IMR-90 (cell line): Measurements from ENCODE around the gene KDM1A. TPM values are rescaled to one million over a fixed set of nuclear protein-coding genes. Genes with fewer than 3 reads are reported as not detected.

Source experiments
- ATAC-seq: fragments of 200-7000 bp; cut with Tn5 transposase; 2 replicates; pipeline ENCODE4 v1.9.1; 2020; ENCODE audit warnings: low read depth, mild to moderate bottlenecking, moderate library complexity
- BruUV-seq: library from RNA; stranded (reverse); fragments of 400-500 nt; replicated peaks from 2 replicates; lab custom pipeline; 2021; lab: Mats Ljungman, UMichigan
- CTCF ChIA-PET: fragments of 300-600 bp; formaldehyde crosslinking; extraction: SDS; loops from one replicate; lab custom pipeline; 2021; ENCODE audit warnings: antibody characterized with exemption; lab: Yijun Ruan, JAX
- POLR2A ChIA-PET: fragments of 300-600 bp; sonication (Branson Sonifier 250); formaldehyde crosslinking; loops from one replicate; lab custom pipeline; 2022; ENCODE audit warnings: antibody characterized with exemption; ENCODE audit not compliant: unreplicated experiment; lab: Charles Lee
- DNase-seq: peaks from one replicate; pipeline ENCODE4 v3.0.0; 2013
- H2AFZ ChIP-seq: replicated peaks from 2 replicates; pipeline ENCODE3; 2013; ENCODE audit warnings: low read length, mild to moderate bottlenecking; ENCODE audit not compliant: poor library complexity
- H2AK5ac ChIP-seq: 2 replicates; pipeline ENCODE4 v1.6.1; 2013; ENCODE audit warnings: low read depth, low read length, inconsistent platforms
- H2AK9ac ChIP-seq: replicated peaks from 2 replicates; pipeline ENCODE3; 2013; ENCODE audit warnings: mild to moderate bottlenecking, low read depth, low read length, moderate library complexity; ENCODE audit not compliant: poor library complexity
- H2BK120ac ChIP-seq: 2 replicates; pipeline ENCODE4 v1.6.1; 2013; ENCODE audit warnings: low read depth, low read length, inconsistent platforms
- H2BK15ac ChIP-seq: 3 replicates; pipeline ENCODE4 v1.6.1; 2013; ENCODE audit warnings: low read depth, low read length, inconsistent platforms
- H2BK20ac ChIP-seq: 2 replicates; pipeline ENCODE4 v1.6.1; 2013; ENCODE audit warnings: low read depth, mild to moderate bottlenecking, inconsistent platforms, low read length, moderate library complexity
- H2BK5ac ChIP-seq: 2 replicates; pipeline ENCODE4 v1.6.1; 2013; ENCODE audit warnings: mild to moderate bottlenecking, low read depth, low read length, inconsistent platforms; ENCODE audit not compliant: poor library complexity, severe bottlenecking
- H3K14ac ChIP-seq: replicated peaks from 2 replicates; pipeline ENCODE4 v1.6.1; 2013; ENCODE audit warnings: low read depth, low read length, inconsistent platforms
- H3K18ac ChIP-seq: 2 replicates; pipeline ENCODE4 v1.6.1; 2013; ENCODE audit warnings: low read depth, low read length, control low read depth
- H3K23ac ChIP-seq: 2 replicates; pipeline ENCODE4 v1.6.1; 2013; ENCODE audit warnings: low read depth, low read length, inconsistent platforms
- H3K27ac ChIP-seq: 2 replicates; pipeline ENCODE4 v1.5.1; 2013; ENCODE audit warnings: mild to moderate bottlenecking, control low read depth, low read length; ENCODE audit not compliant: insufficient read depth
- H3K27me3 ChIP-seq: 2 replicates; pipeline ENCODE4 v1.6.1; 2013; ENCODE audit warnings: low read length; ENCODE audit not compliant: control insufficient read depth, insufficient read depth
- H3K36me3 ChIP-seq: 2 replicates; pipeline ENCODE4 v1.6.1; 2013; ENCODE audit warnings: low read length, mixed read lengths; ENCODE audit not compliant: control insufficient read depth, insufficient read depth
- H3K4ac ChIP-seq: 2 replicates; pipeline ENCODE4 v1.6.1; 2013; ENCODE audit warnings: low read depth, low read length, inconsistent platforms
- H3K4me1 ChIP-seq: 2 replicates; pipeline ENCODE4 v1.6.1; 2013; ENCODE audit warnings: low read length, mixed read lengths; ENCODE audit not compliant: control insufficient read depth, insufficient read depth
- H3K4me2 ChIP-seq: 2 replicates; pipeline ENCODE4 v1.6.1; 2013; ENCODE audit warnings: low read depth, mild to moderate bottlenecking, control low read depth, low read length, moderate library complexity
- H3K4me3 ChIP-seq: 2 replicates; pipeline ENCODE4 v1.5.1; 2013; ENCODE audit warnings: low read depth, mild to moderate bottlenecking, control low read depth, low read length, moderate library complexity; ENCODE audit not compliant: insufficient read depth
- H3K56ac ChIP-seq: 2 replicates; pipeline ENCODE4 v1.6.1; 2013; ENCODE audit warnings: low read length, inconsistent platforms; ENCODE audit not compliant: insufficient read depth; ENCODE audit errors: extremely low read depth
- H3K79me1 ChIP-seq, 2 experiments: 2 replicates each; pipeline ENCODE4 v1.6.1; 2013; ENCODE audit warnings: low read length in 2 of 2, inconsistent platforms in 1 of 2, low read depth in 1 of 2
- H3K9ac ChIP-seq: 2 replicates; pipeline ENCODE4 v1.6.1; 2013; ENCODE audit warnings: low read depth, low read length, control low read depth
- H3K9me1 ChIP-seq: 2 replicates; pipeline ENCODE4 v1.6.1; 2013; ENCODE audit warnings: low read length, inconsistent platforms; ENCODE audit not compliant: insufficient read depth
- H3K9me3 ChIP-seq: 2 replicates; pipeline ENCODE4 v1.6.1; 2013; ENCODE audit warnings: low read length; ENCODE audit not compliant: control insufficient read depth, insufficient read depth
- H4K20me1 ChIP-seq: 2 replicates; pipeline ENCODE4 v1.6.1; 2013; ENCODE audit warnings: low read length, inconsistent platforms; ENCODE audit not compliant: insufficient read depth
- H4K5ac ChIP-seq: 2 replicates; pipeline ENCODE4 v1.6.1; 2013; ENCODE audit warnings: mild to moderate bottlenecking, low read depth, low read length, control low read depth
- H4K8ac ChIP-seq, 2 experiments: 2 replicates each; pipeline ENCODE4 v1.6.1; 2013; ENCODE audit warnings: low read depth in 2 of 2, low read length in 2 of 2, control low read depth in 1 of 2, inconsistent platforms in 1 of 2
- H4K91ac ChIP-seq: 2 replicates; pipeline ENCODE4 v1.6.1; 2013; ENCODE audit warnings: low read depth, low read length, inconsistent platforms; ENCODE audit not compliant: insufficient read depth
- CHD1 ChIP-seq: IDR thresholded peaks from 2 replicates; pipeline ENCODE4 v1.6.1; 2012; ENCODE audit warnings: low read depth, low read length, improper control_type of control experiment
- FOS ChIP-seq: fragments of 150-350 bp; IDR thresholded peaks from 2 replicates; pipeline ENCODE4 v1.6.1; 2016; ENCODE audit warnings: low read depth, low read length
- WGBS, 2 experiments: methylation state at CpG; one replicate each; pipeline versions ENCODE4 v1.1.5 to v1.1.7; 2013; ENCODE audit warnings: missing lambda C conversion rate in 2 of 2; ENCODE audit not compliant: insufficient read length in 1 of 2; ENCODE audit errors: extremely low coverage in 2 of 2; 5-methylcytosine and 5-hydroxymethylcytosine counted together
- dilution Hi-C: fragments of 300-500 bp; cut with HindIII; formaldehyde crosslinking; loops from one replicate; pipeline ENCODE4 v1.14.3; 2018; ENCODE audit warnings: low sequenced_read_pairs; ENCODE audit not compliant: unreplicated experiment
- in situ Hi-C: fragments of 300-500 bp; cut with MboI; formaldehyde crosslinking; loops from 3 replicates; pipeline ENCODE4 v1.14.3; 2019; ENCODE audit warnings: low sequenced_read_pairs, inconsistent platforms, mixed read lengths
- intact Hi-C: fragments of 100-400 bp; cut with micrococcal nuclease; formaldehyde crosslinking; loops from 2 replicates; pipeline ENCODE4 v1.10.0; 2022
- polyA plus RNA-seq, 3 experiments: library from polyadenylated mRNA; depleted of rRNA; stranded (reverse); fragments of >200 nt; gene quantifications; 2 replicates each; pipeline ENCODE4 v1.2.3, GENCODE V29; 2012; ENCODE audit warnings: low replicate concordance in 1 of 3
- total RNA-seq: library from RNA; depleted of rRNA; stranded (reverse); fragments of >200 nt; gene quantifications from 2 replicates; pipeline ENCODE4 v1.2.3, GENCODE V29; 2012

Gene KDM1A
- total and polyA plus RNA-seq, 2 of the 4 experiments (the other 2 are of a cell fraction), result 58.7 to 104 TPM

DNA sequence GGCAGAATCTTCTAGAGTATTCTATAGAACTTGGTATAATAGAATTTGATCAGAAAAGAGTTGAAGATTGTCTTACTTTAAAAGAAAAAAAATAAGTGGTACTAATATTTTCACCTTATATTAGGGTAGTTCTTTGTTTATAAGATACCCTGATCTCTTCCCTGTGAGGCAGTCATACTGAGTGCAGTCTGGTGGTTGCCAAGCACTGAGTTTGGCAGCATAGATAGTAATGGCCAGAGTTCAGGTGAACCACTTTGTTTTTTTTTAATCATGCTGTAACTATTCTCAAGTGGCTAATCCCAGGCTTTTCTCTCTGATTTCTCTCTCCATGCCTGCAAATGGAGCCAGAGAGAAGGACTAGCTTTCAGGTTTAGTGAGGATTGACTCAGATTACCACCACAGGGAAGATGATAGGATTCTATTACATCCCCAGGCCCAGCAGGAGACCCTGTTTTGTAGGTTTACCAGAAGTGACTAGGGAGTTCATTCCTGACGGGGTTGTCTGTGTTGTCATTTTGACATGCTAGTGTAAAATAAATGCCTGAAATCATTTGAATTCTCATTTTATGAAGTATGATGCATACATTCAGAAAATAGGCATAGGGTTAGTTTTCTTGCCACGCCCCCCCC, 16.7 kb downstream of the KDM1A start:
- Histone ChIP-seq H3K23ac (no peak overlapping the region), H2AK5ac (no peak overlapping the region), H3K4me2 (no peak overlapping the region), H2BK120ac (no peak overlapping the region), H4K20me1 (peaks cover 33% of the 10 kb centered on the region), H3K9me3 (no peaks in the 10 kb centered on the region), H2AFZ (no peak overlapping the region), H3K27me3 (no peaks in the 10 kb centered on the region), H3K4me3 (no peak overlapping the region), H4K5ac (no peak overlapping the region), H4K91ac (no peak overlapping the region), H3K4ac (no peak overlapping the region), H3K9me1 (no peaks in the 10 kb centered on the region), H3K4me1 (no peaks in the 10 kb centered on the region), H3K56ac (no peak overlapping the region), H3K79me1 (peaks cover 16 to 70% of the 10 kb centered on the region in 2 experiments), H3K36me3 (0 out of 2 replicates have a peak, but pooled peaks cover 2% of the 10 kb centered on the region), H2BK15ac (no peak overlapping the region), H3K9ac (no peak overlapping the region), H2AK9ac (no peak overlapping the region), H4K8ac (no peak overlapping the region), H3K27ac (no peak overlapping the region), H3K14ac (no peak overlapping the region; the same call in 1 of the 2 replicates), H2BK5ac (no peak overlapping the region), H2BK20ac (no peak overlapping the region), H3K18ac (no peak overlapping the region)
- ATAC-seq (no peak), DNase-seq (no peak)
- no TSS peak for BruUV-seq
- TF ChIP-seq FOS, result no peak
- TF ChIP-seq CHD1, result no peak
- dilution Hi-C loops (no loop called here), intact Hi-C loops (loop anchor here (2.0 kb wide), 1 partner anchor 15 kb away; no protein-coding TSS in a partner anchor), in situ Hi-C loops (no loop called here)
- POLR2A ChIA-PET, result no interaction called here
- CTCF ChIA-PET, result no interaction called here
- WGBS, 2 experiments, result no CpG with 5 or more reads among the region's 2 CpGs
